NOMO-1 (cell line): ENCODE data around the gene ANKRD60.

ENCODE experiments used
- DNase-seq, 2 experiments: peaks; one replicate each; lab custom pipeline; 2025; ENCODE audit not compliant: unreplicated experiment in 2 of 2; lab: John Stamatoyannopoulos, UW

The ANKRD60 gene

DNA sequence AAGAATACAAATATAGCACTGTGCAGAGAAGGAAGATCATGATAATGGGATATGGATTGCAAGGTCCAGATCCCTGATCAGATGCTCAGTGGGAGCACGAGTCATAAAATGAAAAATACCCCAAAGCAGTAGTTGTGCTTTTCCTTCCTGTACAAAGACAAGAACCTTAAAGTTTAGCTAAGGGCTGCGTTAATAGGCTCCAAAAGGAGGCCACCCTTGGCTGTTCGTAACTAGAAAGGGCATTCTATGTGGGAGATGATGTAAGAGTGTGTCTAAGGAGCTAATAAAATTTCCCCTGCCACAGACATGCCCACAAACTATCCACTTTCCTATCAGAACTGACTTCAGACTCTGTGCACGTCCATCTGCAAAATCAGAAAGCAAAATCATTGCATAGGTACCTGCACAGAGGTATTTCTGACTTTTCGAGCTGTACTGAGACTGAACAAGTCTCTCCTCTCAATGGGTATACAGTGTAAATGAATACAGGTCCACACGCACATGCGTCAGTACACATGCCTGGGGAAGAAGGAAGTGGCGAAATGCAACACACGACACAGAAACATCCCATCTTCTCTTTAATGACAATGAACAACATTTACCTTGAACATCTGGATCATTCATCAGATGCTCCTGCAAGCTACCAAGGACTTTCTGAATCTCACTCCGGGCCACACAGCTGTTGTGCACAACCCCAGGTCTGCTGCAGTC, 16.9 kb upstream of the ANKRD60 start:
- DNase-seq: no peak

- DNase-seq: no peak
These were observed 16.1 kb upstream of the ANKRD60 start for GRCh38 chr20:58244517-58245030.

DNA sequence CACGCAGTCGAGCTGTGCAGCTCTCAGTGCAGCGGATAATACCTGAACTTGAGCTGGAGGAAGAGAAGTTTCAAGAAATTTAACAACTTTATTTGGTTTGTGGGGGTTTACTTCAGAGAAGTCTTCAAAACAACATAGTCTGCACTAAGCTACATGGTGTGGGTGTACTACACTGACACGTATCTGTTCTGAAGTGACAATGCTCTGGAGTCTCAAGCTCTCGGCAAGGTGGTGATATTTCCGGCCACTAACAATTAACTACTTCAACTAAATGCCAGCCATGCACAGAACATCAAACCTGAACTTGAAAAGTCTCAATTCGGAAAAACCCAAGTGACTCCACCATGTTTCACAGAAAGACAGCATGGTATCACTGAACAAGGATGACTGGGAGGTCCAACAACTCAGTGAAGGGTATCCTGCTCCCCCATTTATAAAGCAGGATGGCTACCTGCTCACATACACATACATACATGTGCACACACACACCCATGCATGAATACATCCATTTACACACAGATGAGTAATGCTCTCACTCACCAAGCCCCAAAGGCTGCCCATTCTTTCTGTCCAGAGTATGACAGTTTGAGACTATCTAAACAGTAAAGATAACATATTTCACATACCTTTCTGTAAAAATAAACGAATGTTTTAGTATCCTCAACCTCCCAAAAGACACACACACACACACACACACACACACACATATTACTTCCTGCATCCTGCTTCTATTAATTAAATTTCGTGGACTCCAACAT, 15.4 kb upstream of the ANKRD60 start:
- DNase-seq: no peak

GRCh38 chr20:58242824-58243223, 14.4 kb upstream of the ANKRD60 start:
- DNase-seq: no peak

DNA sequence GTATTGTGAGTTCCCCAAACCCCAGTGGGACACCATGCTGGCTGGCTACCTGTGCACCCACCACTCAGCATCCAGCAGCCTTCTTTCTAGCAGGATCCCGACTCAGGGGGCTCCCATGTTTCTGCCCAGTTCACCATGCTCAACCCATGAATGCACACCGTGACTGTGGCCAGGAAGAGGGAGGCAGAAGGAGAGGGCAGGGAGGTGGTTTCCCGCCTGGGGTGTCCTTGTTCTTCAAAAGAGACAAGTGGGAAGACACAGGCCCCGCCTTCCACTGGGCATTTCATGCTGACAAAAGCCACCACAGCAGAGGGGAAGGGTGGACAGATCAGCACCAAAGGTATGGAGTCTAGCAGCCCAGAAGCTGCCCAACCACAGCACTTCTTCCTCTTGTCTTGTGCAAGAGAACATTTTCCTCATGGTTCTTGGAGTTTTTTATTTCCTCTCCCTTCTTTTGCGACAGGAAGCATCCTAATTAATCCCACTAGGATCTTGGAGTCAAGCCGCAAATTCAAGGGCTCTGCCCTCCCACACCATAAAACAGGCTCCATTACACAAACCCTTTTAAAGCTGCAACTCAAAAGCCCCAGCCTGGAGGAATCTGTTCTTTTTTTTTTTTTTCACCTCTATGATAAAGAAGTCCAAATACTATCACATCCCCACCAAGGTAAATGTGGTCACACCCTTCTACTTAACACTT, 13.5 kb upstream of the ANKRD60 start:
- no peak for DNase-seq

- DNase-seq: no peak
These were observed 12.0 kb upstream of the ANKRD60 start for GRCh38 chr20:58240471-58240870.

- no peak for DNase-seq
These were observed 10.8 kb upstream of the ANKRD60 start for GRCh38 chr20:58239216-58239615.

DNA sequence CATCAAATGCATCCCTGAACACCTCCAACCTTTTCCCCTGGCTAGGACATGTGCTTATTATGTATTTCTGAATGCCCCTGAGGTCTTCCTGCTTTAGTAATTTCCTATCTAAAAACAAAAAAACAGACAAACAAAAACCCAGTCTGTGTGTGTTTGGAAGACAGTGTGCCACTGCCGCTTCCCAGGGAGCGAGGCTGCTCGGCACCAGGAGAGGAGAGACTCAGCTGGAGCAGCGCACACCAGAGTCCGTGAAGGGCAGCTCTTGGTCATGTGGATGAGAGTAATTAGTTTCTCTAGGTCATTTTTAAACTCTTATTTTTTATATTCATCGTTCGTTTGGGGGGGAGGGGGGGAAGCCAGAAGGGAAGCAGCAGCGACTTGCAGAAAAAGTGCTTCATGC, 10.0 kb upstream of the ANKRD60 start:
- no peak for DNase-seq

- DNase-seq: no peak
These were observed 9.1 kb upstream of the ANKRD60 start for GRCh38 chr20:58237318-58238132.

GRCh38 chr20:58236612-58237317, 8.3 kb upstream of the ANKRD60 start:
- DNase-seq: peak; percentile 55 to 66

GRCh38 chr20:58235010-58235409, 6.6 kb upstream of the ANKRD60 start:
- no peak for DNase-seq

DNA sequence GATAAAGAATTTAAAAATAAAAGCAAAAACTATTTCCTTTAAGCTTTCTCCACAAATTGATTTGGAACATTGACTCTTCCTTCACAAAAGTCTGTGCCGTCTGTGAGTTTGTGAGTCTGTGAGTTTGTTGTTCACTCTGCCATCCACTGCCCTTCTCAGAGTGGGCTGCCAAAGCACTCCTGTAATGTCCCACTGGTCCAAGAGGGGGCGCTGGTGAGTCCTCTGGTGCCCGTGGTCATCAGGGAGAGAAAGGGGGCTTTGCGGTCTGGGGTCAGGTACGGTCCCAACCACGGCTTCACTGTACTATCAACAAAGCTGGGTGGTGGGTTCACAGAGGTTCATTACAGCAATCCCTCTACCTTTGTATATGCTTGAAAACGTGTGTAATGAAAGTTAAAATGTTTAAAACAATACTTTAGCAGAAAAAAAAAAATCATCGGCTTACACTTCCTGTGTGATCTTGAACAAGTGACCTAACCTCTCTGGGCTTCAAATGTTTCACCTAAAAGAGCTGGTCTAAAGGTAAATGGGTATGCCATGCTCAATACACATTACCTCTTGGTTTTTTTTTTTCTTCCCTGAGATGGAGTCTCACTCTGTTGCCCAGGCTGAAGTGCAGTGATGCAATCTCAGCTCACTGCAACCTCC, 5.6 kb upstream of the ANKRD60 start:
- DNase-seq: no peak

GRCh38 chr20:58233393-58233792, 4.9 kb upstream of the ANKRD60 start:
- DNase-seq: no peak

GRCh38 chr20:58231683-58232082, 3.2 kb upstream of the ANKRD60 start:
- DNase-seq: no peak

GRCh38 chr20:58229198-58229798, 845 bp upstream of the ANKRD60 start:
- no peak for DNase-seq

DNA sequence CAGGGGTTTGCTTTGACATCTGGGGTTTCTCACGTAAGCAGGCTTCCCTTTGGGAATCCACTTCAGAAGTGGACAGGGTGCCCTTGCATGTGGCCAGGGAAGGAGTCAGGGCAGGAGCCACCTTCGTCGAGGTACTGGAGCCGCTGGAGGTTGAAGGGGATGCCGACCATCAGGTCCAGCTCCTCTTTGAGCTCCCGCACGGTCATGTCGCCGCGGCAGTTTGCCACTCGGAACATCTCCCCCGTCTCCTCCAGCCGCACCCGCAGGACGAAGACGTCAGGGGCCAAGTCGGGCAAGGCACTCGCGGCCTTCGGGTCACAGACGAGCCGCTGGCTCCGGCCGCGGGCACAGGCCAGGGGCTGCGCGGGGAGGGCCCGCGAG, 360 bp downstream of the ANKRD60 start:
- no peak for DNase-seq

DNA sequence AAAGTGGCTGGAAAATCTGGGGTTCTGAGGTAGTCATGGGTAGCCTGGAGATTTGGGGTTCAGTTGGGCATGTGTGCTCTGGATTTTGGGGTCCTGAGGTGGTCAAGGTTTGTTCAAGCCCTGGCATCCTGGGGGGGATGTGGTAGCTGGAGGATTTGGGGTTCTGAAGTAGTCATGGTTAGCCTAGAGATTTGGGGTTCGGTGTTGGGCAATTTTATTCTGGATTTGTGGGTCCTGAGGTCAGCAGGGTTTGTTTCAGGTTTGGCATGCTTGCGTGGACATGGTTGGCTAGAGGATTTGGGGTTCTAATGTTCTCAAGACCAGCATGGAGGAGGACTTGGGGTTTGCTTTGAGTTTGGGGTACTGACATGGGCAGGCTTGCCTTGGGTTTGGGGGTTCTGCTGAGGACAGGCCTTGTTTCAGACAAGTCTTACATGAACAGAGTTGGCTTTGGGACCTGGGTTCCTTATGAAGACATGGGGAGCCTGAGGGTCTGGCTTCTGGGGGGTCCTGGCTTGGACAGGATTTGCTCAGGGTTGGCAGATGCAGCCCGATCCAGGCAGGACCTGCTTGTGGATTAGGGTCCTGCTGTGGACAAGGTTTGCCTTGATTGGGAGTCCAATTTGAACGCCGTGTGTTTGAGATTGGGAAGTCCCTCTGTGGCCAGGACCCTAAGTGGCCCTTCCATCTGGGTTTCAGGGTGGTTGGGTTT, 906 bp downstream of the ANKRD60 start:
- no peak for DNase-seq

- no peak for DNase-seq
These were observed 2.8 kb downstream of the ANKRD60 start for GRCh38 chr20:58225452-58226200.
